Measurements from ENCODE around the gene EGLN2.
"Not testable (repeated sequence)": the region's sequence is repeated elsewhere in the genome, so short reads cannot be mapped to it uniquely, and the experiment has no call there.

EGLN2 gene

GRCh38 chr19:40846722-40847121 lies 47.7 kb downstream of the EGLN2 start:
- DNase-seq (ENCODE audit: low spot score): not testable (repeated sequence)

- not testable (repeated sequence) for DNase-seq (ENCODE audit: low spot score)
These were observed 51.3 kb downstream of the EGLN2 start, which contains the start of gene CYP2A6 for GRCh38 chr19:40850277-40850676. Gene CYP2A6 (minus strand): TSS chr19:40850447. CDS start chr19:40850426, 21 bp downstream.

GRCh38 chr19:40852467-40853152 lies 53.6 kb downstream of the EGLN2 start:
- not testable (repeated sequence) for DNase-seq (ENCODE audit: low spot score)

All from kidney tubule cell (primary cell).